ENCODE results near the gene CCDC30.

CCDC30 gene

GRCh38 chr1:42424201-42424600, 38.9 kb upstream of the CCDC30 start:
- Histone ChIP-seq H3K27me3 (ENCODE audit: control insufficient read depth, insufficient read depth, low read length) (no peaks in the 10 kb centered on the region), H3K36me3 (ENCODE audit: control insufficient read depth, insufficient read depth, low read length) (no peaks in the 10 kb centered on the region), H3K27ac (ENCODE audit: low read length) (no peak overlapping the region), H3K9me3 (ENCODE audit: control insufficient read depth, insufficient read depth, low read length) (no peaks in the 10 kb centered on the region), H3K4me3 (ENCODE audit: low read length) (no peak overlapping the region), H3K4me1 (ENCODE audit: control insufficient read depth, insufficient read depth, low read length) (no peaks in the 10 kb centered on the region)
- WGBS (ENCODE audit: insufficient coverage, insufficient read length) = no CpG with 5 or more reads among the region's 4 CpGs
- DNase-seq (ENCODE audit: low read depth, low spot score) = no peak

GRCh38 chr1:42427240-42427639, 35.8 kb upstream of the CCDC30 start:
- Histone ChIP-seq H3K27ac (ENCODE audit: low read length) (no peak overlapping the region), H3K4me1 (ENCODE audit: control insufficient read depth, insufficient read depth, low read length) (no peaks in the 10 kb centered on the region; the same call in 1 of the 2 replicates), H3K27me3 (ENCODE audit: control insufficient read depth, insufficient read depth, low read length) (no peaks in the 10 kb centered on the region), H3K4me3 (ENCODE audit: low read length) (no peak overlapping the region), H3K9me3 (ENCODE audit: control insufficient read depth, insufficient read depth, low read length) (no peaks in the 10 kb centered on the region), H3K36me3 (ENCODE audit: control insufficient read depth, insufficient read depth, low read length) (no peaks in the 10 kb centered on the region)
- no peak for DNase-seq (ENCODE audit: low read depth, low spot score)
- no CpG with 5 or more reads among the region's 4 CpGs for WGBS (ENCODE audit: insufficient coverage, insufficient read length)

- no peaks in the 10 kb centered on the region for H3K27me3 ChIP-seq (ENCODE audit: control insufficient read depth, insufficient read depth, low read length)
- H3K4me3 ChIP-seq (ENCODE audit: low read length) = no peak overlapping the region
- DNase-seq (ENCODE audit: low read depth, low spot score) = no peak
- H3K4me1 ChIP-seq (ENCODE audit: control insufficient read depth, insufficient read depth, low read length) = peaks cover 1% of the 10 kb centered on the region; the same call in 1 of the 2 replicates
- WGBS (ENCODE audit: insufficient coverage, insufficient read length) = no CpG with 5 or more reads among the region's 1 CpG
- H3K9me3 ChIP-seq (ENCODE audit: control insufficient read depth, insufficient read depth, low read length) = no peaks in the 10 kb centered on the region
- no peaks in the 10 kb centered on the region for H3K36me3 ChIP-seq (ENCODE audit: control insufficient read depth, insufficient read depth, low read length)
- H3K27ac ChIP-seq (ENCODE audit: low read length) = no peak overlapping the region
Observed at GRCh38 chr1:42429603-42430002, 33.5 kb upstream of the CCDC30 start.

GRCh38 chr1:42430286-42431135, 32.6 kb upstream of the CCDC30 start:
- no peaks in the 10 kb centered on the region for H3K36me3 ChIP-seq (ENCODE audit: control insufficient read depth, insufficient read depth, low read length)
- no CpG with 5 or more reads among the region's 3 CpGs for WGBS (ENCODE audit: insufficient coverage, insufficient read length)
- no peaks in the 10 kb centered on the region for H3K27me3 ChIP-seq (ENCODE audit: control insufficient read depth, insufficient read depth, low read length)
- no peak overlapping the region for H3K27ac ChIP-seq (ENCODE audit: low read length)
- peaks cover 1% of the 10 kb centered on the region; the same call in 1 of the 2 replicates for H3K4me1 ChIP-seq (ENCODE audit: control insufficient read depth, insufficient read depth, low read length)
- no peak for DNase-seq (ENCODE audit: low read depth, low spot score)
- H3K4me3 ChIP-seq (ENCODE audit: low read length) = no peak overlapping the region
- H3K9me3 ChIP-seq (ENCODE audit: control insufficient read depth, insufficient read depth, low read length) = no peaks in the 10 kb centered on the region

GRCh38 chr1:42431514-42431913, 31.6 kb upstream of the CCDC30 start:
- Histone ChIP-seq H3K36me3 (ENCODE audit: control insufficient read depth, insufficient read depth, low read length) (no peaks in the 10 kb centered on the region), H3K27ac (ENCODE audit: low read length) (no peak overlapping the region), H3K27me3 (ENCODE audit: control insufficient read depth, insufficient read depth, low read length) (no peaks in the 10 kb centered on the region), H3K4me1 (ENCODE audit: control insufficient read depth, insufficient read depth, low read length) (peaks cover 1% of the 10 kb centered on the region; the same call in 1 of the 2 replicates), H3K4me3 (ENCODE audit: low read length) (no peak overlapping the region), H3K9me3 (ENCODE audit: control insufficient read depth, insufficient read depth, low read length) (no peaks in the 10 kb centered on the region)
- WGBS (ENCODE audit: insufficient coverage, insufficient read length) = no CpG with 5 or more reads among the region's 3 CpGs
- no peak for DNase-seq (ENCODE audit: low read depth, low spot score)

GRCh38 chr1:42432714-42433113, 30.4 kb upstream of the CCDC30 start:
- no CpG with 5 or more reads among the region's 4 CpGs for WGBS (ENCODE audit: insufficient coverage, insufficient read length)
- H3K27me3 ChIP-seq (ENCODE audit: control insufficient read depth, insufficient read depth, low read length) = no peaks in the 10 kb centered on the region
- H3K27ac ChIP-seq (ENCODE audit: low read length) = no peak overlapping the region
- H3K36me3 ChIP-seq (ENCODE audit: control insufficient read depth, insufficient read depth, low read length) = no peaks in the 10 kb centered on the region
- no peak overlapping the region for H3K4me3 ChIP-seq (ENCODE audit: low read length)
- H3K4me1 ChIP-seq (ENCODE audit: control insufficient read depth, insufficient read depth, low read length) = peaks cover 1% of the 10 kb centered on the region; the same call in 1 of the 2 replicates
- H3K9me3 ChIP-seq (ENCODE audit: control insufficient read depth, insufficient read depth, low read length) = no peaks in the 10 kb centered on the region
- no peak for DNase-seq (ENCODE audit: low read depth, low spot score)

- DNase-seq (ENCODE audit: low read depth, low spot score) = no peak
- Histone ChIP-seq H3K9me3 (ENCODE audit: control insufficient read depth, insufficient read depth, low read length) (no peaks in the 10 kb centered on the region), H3K4me1 (ENCODE audit: control insufficient read depth, insufficient read depth, low read length) (peaks cover 1% of the 10 kb centered on the region; the same call in 1 of the 2 replicates), H3K27me3 (ENCODE audit: control insufficient read depth, insufficient read depth, low read length) (no peaks in the 10 kb centered on the region), H3K27ac (ENCODE audit: low read length) (no peak overlapping the region), H3K4me3 (ENCODE audit: low read length) (no peak overlapping the region), H3K36me3 (ENCODE audit: control insufficient read depth, insufficient read depth, low read length) (no peaks in the 10 kb centered on the region)
- WGBS (ENCODE audit: insufficient coverage, insufficient read length) = no CpG with 5 or more reads among the region's 6 CpGs
Observed at GRCh38 chr1:42433369-42433768, 29.7 kb upstream of the CCDC30 start.

- H3K36me3 ChIP-seq (ENCODE audit: control insufficient read depth, insufficient read depth, low read length) = no peaks in the 10 kb centered on the region
- H3K9me3 ChIP-seq (ENCODE audit: control insufficient read depth, insufficient read depth, low read length) = no peaks in the 10 kb centered on the region
- peaks cover 1% of the 10 kb centered on the region; the same call in 1 of the 2 replicates for H3K4me1 ChIP-seq (ENCODE audit: control insufficient read depth, insufficient read depth, low read length)
- H3K27ac ChIP-seq (ENCODE audit: low read length) = no peak overlapping the region
- no CpG with 5 or more reads among the region's 4 CpGs for WGBS (ENCODE audit: insufficient coverage, insufficient read length)
- DNase-seq (ENCODE audit: low read depth, low spot score) = no peak
- H3K27me3 ChIP-seq (ENCODE audit: control insufficient read depth, insufficient read depth, low read length) = no peaks in the 10 kb centered on the region
- H3K4me3 ChIP-seq (ENCODE audit: low read length) = no peak overlapping the region
Observed at GRCh38 chr1:42434340-42434739, 28.7 kb upstream of the CCDC30 start.

GRCh38 chr1:42439940-42440339, 23.1 kb upstream of the CCDC30 start:
- no peak overlapping the region for H3K4me3 ChIP-seq (ENCODE audit: low read length)
- no CpG with 5 or more reads among the region's 2 CpGs for WGBS (ENCODE audit: insufficient coverage, insufficient read length)
- no peaks in the 10 kb centered on the region for H3K9me3 ChIP-seq (ENCODE audit: control insufficient read depth, insufficient read depth, low read length)
- no peak for DNase-seq (ENCODE audit: low read depth, low spot score)
- no peak overlapping the region for H3K27ac ChIP-seq (ENCODE audit: low read length)
- no peaks in the 10 kb centered on the region for H3K36me3 ChIP-seq (ENCODE audit: control insufficient read depth, insufficient read depth, low read length)
- no peaks in the 10 kb centered on the region for H3K4me1 ChIP-seq (ENCODE audit: control insufficient read depth, insufficient read depth, low read length)
- no peaks in the 10 kb centered on the region for H3K27me3 ChIP-seq (ENCODE audit: control insufficient read depth, insufficient read depth, low read length)

GRCh38 chr1:42442662-42443061, 20.4 kb upstream of the CCDC30 start:
- no peaks in the 10 kb centered on the region for H3K36me3 ChIP-seq (ENCODE audit: control insufficient read depth, insufficient read depth, low read length)
- DNase-seq (ENCODE audit: low read depth, low spot score) = no peak
- WGBS (ENCODE audit: insufficient coverage, insufficient read length) = no CpG with 5 or more reads among the region's 2 CpGs
- no peaks in the 10 kb centered on the region for H3K9me3 ChIP-seq (ENCODE audit: control insufficient read depth, insufficient read depth, low read length)
- no peak overlapping the region for H3K27ac ChIP-seq (ENCODE audit: low read length)
- H3K27me3 ChIP-seq (ENCODE audit: control insufficient read depth, insufficient read depth, low read length) = no peaks in the 10 kb centered on the region
- no peak overlapping the region for H3K4me3 ChIP-seq (ENCODE audit: low read length)
- no peaks in the 10 kb centered on the region for H3K4me1 ChIP-seq (ENCODE audit: control insufficient read depth, insufficient read depth, low read length)

GRCh38 chr1:42449256-42449655, 13.8 kb upstream of the CCDC30 start:
- Histone ChIP-seq H3K4me3 (ENCODE audit: low read length) (no peak overlapping the region), H3K9me3 (ENCODE audit: control insufficient read depth, insufficient read depth, low read length) (no peaks in the 10 kb centered on the region), H3K27ac (ENCODE audit: low read length) (no peak overlapping the region), H3K4me1 (ENCODE audit: control insufficient read depth, insufficient read depth, low read length) (no peaks in the 10 kb centered on the region), H3K36me3 (ENCODE audit: control insufficient read depth, insufficient read depth, low read length) (no peaks in the 10 kb centered on the region), H3K27me3 (ENCODE audit: control insufficient read depth, insufficient read depth, low read length) (no peaks in the 10 kb centered on the region)
- DNase-seq (ENCODE audit: low read depth, low spot score) = no peak

All from iPS DF 6.9 (cell line).